ENCODE data around the gene SHPK.
A peak's percentile ranks its signal among the peaks of the same experiment; 100 is the strongest.

The SHPK gene

GRCh38 chr17:3636154-3636907, at the start of gene SHPK, which contains the start of gene CTNS:
SHPK (minus strand) TSS chr17:3636250; CDS start chr17:3636219, 31 bp downstream.
CTNS (plus strand) TSS chr17:3636760; CDS start chr17:3640207, 3,447 bp downstream.
- DNase-seq (ENCODE audit: low read depth), result peak; percentile 83
- H3K4me3 ChIP-seq (ENCODE audit: low read depth, low read length), result peak within 1 kb of the TSS; percentile 96

GRCh38 chr17:3685174-3685573, 49.1 kb upstream of the SHPK start:
- no peak for DNase-seq (ENCODE audit: low read depth)
- H3K4me3 ChIP-seq (ENCODE audit: low read depth, low read length), result no peak overlapping the region

GRCh38 chr17:3683054-3683511, 47.0 kb upstream of the SHPK start:
- no peak overlapping the region for H3K4me3 ChIP-seq (ENCODE audit: low read depth, low read length)
- no peak for DNase-seq (ENCODE audit: low read depth)

GRCh38 chr17:3682033-3682432, 46.0 kb upstream of the SHPK start:
- no peak overlapping the region for H3K4me3 ChIP-seq (ENCODE audit: low read depth, low read length)
- DNase-seq (ENCODE audit: low read depth), result no peak

- no peak for DNase-seq (ENCODE audit: low read depth)
- no peak overlapping the region for H3K4me3 ChIP-seq (ENCODE audit: low read depth, low read length)
These were observed 45.5 kb upstream of the SHPK start for GRCh38 chr17:3681565-3681964.

GRCh38 chr17:3681057-3681456, 45.0 kb upstream of the SHPK start:
- H3K4me3 ChIP-seq (ENCODE audit: low read depth, low read length), result no peak overlapping the region
- DNase-seq (ENCODE audit: low read depth), result no peak

- no peak for DNase-seq (ENCODE audit: low read depth)
- H3K4me3 ChIP-seq (ENCODE audit: low read depth, low read length), result no peak overlapping the region
These were observed 43.6 kb upstream of the SHPK start for GRCh38 chr17:3679531-3680126.

- H3K4me3 ChIP-seq (ENCODE audit: low read depth, low read length), result no peak overlapping the region
- no peak for DNase-seq (ENCODE audit: low read depth)
These were observed 42.9 kb upstream of the SHPK start for GRCh38 chr17:3678821-3679530.

- H3K4me3 ChIP-seq (ENCODE audit: low read depth, low read length), result no peak overlapping the region
- no peak for DNase-seq (ENCODE audit: low read depth)
These were observed 42.2 kb upstream of the SHPK start for GRCh38 chr17:3678095-3678820.

GRCh38 chr17:3675886-3676285, 39.8 kb upstream of the SHPK start:
- H3K4me3 ChIP-seq (ENCODE audit: low read depth, low read length), result no peak overlapping the region
- no peak for DNase-seq (ENCODE audit: low read depth)

- H3K4me3 ChIP-seq (ENCODE audit: low read depth, low read length), result no peak overlapping the region
These were observed 36.5 kb upstream of the SHPK start for GRCh38 chr17:3672571-3672970.

GRCh38 chr17:3669548-3669947, 33.5 kb upstream of the SHPK start:
- DNase-seq (ENCODE audit: low read depth), result no peak
- peak overlapping the region; percentile 98 for H3K4me3 ChIP-seq (ENCODE audit: low read depth, low read length)

More at GRCh38 chr17:3672571-3672970, 36.5 kb upstream of the SHPK start:
- DNase-seq (ENCODE audit: low read depth), result no peak

GRCh38 chr17:3669085-3669347, 33.0 kb upstream of the SHPK start:
- DNase-seq (ENCODE audit: low read depth), result no peak
- H3K4me3 ChIP-seq (ENCODE audit: low read depth, low read length), result peak overlapping the region; percentile 98

GRCh38 chr17:3668279-3669084, 32.4 kb upstream of the SHPK start, which contains the start of the genes EMC6 and TAX1BP3:
EMC6 (plus strand) TSS chr17:3668812; CDS start chr17:3669147, 335 bp downstream.
TAX1BP3 (minus strand) TSS chr17:3668578; CDS start chr17:3668526, 52 bp downstream.
- peak; percentile 87 for DNase-seq (ENCODE audit: low read depth)
- peak within 1 kb of the TSS; percentile 98 for H3K4me3 ChIP-seq (ENCODE audit: low read depth, low read length)

- DNase-seq (ENCODE audit: low read depth), result peak; percentile 84
- H3K4me3 ChIP-seq (ENCODE audit: low read depth, low read length), result peak overlapping the region; percentile 98
These were observed 31.6 kb upstream of the SHPK start for GRCh38 chr17:3667366-3668278.

GRCh38 chr17:3666516-3666915, 30.5 kb upstream of the SHPK start:
- H3K4me3 ChIP-seq (ENCODE audit: low read depth, low read length), result peak overlapping the region; percentile 98
- no peak for DNase-seq (ENCODE audit: low read depth)

- H3K4me3 ChIP-seq (ENCODE audit: low read depth, low read length), result no peak overlapping the region
- DNase-seq (ENCODE audit: low read depth), result no peak
These were observed 29.8 kb upstream of the SHPK start for GRCh38 chr17:3665834-3666233.
